Testis (tissue), 2 donors: ENCODE results near the gene WWC2.

Experiments used
- POLR2A ChIP-seq: fragments of 450-650 bp; IDR thresholded peaks from one replicate; pipeline ENCODE4 v1.6.1; 2017; ENCODE audit warnings: antibody characterized with exemption, mild to moderate bottlenecking, moderate library complexity
- TF ChIP-seq, protein P1 (sequence below), 3 experiments: fragments of 450-650 bp in 2 of 3; fragments of 200-600 bp in 1 of 3; sonication (generic) in 1 of 3; IDR thresholded peaks; one replicate each; pipeline ENCODE4 v1.5.1; 2016 to 2019; ENCODE audit warnings: antibody characterized with exemption in 3 of 3, mild to moderate bottlenecking in 2 of 3, moderate library complexity in 1 of 3

- TF ChIP-seq, protein P1, sequence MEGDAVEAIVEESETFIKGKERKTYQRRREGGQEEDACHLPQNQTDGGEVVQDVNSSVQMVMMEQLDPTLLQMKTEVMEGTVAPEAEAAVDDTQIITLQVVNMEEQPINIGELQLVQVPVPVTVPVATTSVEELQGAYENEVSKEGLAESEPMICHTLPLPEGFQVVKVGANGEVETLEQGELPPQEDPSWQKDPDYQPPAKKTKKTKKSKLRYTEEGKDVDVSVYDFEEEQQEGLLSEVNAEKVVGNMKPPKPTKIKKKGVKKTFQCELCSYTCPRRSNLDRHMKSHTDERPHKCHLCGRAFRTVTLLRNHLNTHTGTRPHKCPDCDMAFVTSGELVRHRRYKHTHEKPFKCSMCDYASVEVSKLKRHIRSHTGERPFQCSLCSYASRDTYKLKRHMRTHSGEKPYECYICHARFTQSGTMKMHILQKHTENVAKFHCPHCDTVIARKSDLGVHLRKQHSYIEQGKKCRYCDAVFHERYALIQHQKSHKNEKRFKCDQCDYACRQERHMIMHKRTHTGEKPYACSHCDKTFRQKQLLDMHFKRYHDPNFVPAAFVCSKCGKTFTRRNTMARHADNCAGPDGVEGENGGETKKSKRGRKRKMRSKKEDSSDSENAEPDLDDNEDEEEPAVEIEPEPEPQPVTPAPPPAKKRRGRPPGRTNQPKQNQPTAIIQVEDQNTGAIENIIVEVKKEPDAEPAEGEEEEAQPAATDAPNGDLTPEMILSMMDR (IDR thresholded peaks at IDR 0.05): no peak
- TF ChIP-seq POLR2A: no peak
Measured at GRCh38 chr4:183295711-183296110, 196.7 kb downstream of the WWC2 start.
